Epithelial cell of esophagus (primary cell): ENCODE results near the gene CDK14.

Source experiments
- DNase-seq: peaks from one replicate; pipeline ENCODE4 v3.0.0; 2010; ENCODE audit warnings: low read depth
- H3K4me3 ChIP-seq: 2 replicates; pipeline ENCODE4 v1.5.1; 2011; ENCODE audit warnings: mild to moderate bottlenecking, low read length, control low read depth
- TF ChIP-seq, protein P1 (sequence below): IDR thresholded peaks from 2 replicates; pipeline ENCODE4 v1.5.1; 2011; ENCODE audit warnings: low read depth, mild to moderate bottlenecking, low read length, control low read depth, inconsistent platforms; ENCODE audit not compliant: insufficient read depth; ENCODE audit errors: missing control alignments

Gene CDK14

DNA sequence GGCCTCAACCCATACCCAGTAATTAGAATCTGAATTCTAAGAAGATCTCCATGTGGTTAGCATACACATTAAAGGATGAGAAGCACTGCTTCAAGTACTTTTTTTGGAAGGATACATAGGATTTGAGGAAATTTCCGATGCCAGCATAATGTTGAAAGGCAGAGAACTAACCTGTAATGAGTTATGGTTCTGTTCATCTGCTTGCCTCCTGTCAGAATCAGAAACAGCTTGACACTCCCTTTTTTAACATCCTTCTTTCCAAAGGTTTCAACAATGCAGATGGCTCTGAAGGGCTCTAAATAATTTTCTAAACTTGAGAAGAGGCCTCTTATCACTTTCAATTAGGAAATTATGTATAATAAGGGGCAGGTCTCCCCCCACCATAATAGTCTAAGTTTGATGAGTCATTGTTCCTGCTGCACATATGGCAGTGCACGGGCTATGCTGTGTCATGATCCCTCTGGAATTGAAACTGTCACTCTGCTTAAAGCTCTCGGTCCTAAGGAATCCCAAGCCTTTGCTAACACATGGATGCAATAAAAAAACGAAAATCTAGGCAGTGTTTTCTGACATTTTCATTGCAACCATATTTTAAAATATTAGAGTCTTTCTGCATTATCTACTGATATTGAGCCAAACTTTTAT lies 376.9 kb downstream of the CDK14 start:
- no peak for DNase-seq
- TF ChIP-seq, protein P1, sequence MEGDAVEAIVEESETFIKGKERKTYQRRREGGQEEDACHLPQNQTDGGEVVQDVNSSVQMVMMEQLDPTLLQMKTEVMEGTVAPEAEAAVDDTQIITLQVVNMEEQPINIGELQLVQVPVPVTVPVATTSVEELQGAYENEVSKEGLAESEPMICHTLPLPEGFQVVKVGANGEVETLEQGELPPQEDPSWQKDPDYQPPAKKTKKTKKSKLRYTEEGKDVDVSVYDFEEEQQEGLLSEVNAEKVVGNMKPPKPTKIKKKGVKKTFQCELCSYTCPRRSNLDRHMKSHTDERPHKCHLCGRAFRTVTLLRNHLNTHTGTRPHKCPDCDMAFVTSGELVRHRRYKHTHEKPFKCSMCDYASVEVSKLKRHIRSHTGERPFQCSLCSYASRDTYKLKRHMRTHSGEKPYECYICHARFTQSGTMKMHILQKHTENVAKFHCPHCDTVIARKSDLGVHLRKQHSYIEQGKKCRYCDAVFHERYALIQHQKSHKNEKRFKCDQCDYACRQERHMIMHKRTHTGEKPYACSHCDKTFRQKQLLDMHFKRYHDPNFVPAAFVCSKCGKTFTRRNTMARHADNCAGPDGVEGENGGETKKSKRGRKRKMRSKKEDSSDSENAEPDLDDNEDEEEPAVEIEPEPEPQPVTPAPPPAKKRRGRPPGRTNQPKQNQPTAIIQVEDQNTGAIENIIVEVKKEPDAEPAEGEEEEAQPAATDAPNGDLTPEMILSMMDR = no peak
- no peak overlapping the region for H3K4me3 ChIP-seq

DNA sequence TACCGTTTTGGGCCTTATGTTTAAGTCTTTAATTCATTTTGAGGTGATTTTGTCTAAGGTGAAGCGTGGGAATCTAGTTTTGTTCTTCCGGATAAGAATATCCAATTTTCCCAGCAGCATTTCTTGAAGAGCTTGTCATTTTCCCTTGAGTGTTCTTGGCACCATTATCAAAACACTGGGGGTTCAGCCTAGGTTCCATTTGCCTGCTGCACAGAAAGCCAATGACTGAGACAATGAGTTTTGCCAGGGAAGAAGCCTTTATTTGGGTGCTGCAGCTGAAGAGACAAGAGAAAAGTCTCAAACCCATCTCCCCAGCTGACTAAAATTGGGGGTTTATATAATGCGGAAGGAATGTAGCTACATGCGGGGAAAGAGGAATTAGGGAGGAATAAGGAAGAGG lies 380.9 kb downstream of the CDK14 start:
- H3K4me3 ChIP-seq = no peak overlapping the region
- no peak for DNase-seq
- TF ChIP-seq, protein P1 = no peak

DNA sequence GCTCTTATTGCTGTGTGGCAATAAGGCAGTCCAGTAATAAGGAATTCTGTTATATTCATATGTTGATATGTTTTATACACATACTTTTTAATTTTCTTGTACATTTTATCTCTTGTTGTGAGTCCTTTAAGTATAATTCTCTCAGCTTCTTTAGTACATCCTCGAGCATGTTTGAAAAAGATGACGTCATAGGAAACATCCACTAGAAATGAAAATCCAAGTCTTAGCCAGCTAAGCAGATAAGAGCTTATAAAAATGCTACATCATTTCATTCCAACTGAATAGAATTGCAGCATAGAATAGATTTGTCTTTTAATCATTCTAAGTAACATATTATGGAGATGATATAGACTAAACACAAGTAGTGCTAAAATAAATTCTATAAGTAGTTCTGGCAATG lies 384.4 kb downstream of the CDK14 start:
- no peak overlapping the region for H3K4me3 ChIP-seq
- DNase-seq = no peak
- TF ChIP-seq, protein P1 = no peak

DNA sequence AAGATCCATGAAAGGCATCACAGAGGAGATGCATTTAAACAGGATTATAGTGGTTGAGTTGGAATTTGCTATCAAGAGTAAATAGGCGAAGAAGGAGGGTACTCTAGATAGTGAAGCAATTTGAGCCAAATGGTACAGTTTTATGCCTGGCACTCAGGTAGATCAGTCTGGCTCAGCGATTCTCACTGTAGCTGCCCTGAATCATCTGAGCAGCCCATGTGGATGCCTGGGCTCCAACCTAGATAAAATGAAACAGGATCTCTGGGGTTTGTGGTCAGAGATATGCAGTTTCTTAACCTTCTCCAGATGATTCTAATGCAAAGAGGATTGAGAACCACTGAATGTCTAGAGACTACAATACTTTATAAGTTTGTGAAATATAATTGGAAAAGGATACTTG lies 386.1 kb downstream of the CDK14 start:
- TF ChIP-seq, protein P1 = no peak
- H3K4me3 ChIP-seq = no peak overlapping the region
- DNase-seq = no peak

DNA sequence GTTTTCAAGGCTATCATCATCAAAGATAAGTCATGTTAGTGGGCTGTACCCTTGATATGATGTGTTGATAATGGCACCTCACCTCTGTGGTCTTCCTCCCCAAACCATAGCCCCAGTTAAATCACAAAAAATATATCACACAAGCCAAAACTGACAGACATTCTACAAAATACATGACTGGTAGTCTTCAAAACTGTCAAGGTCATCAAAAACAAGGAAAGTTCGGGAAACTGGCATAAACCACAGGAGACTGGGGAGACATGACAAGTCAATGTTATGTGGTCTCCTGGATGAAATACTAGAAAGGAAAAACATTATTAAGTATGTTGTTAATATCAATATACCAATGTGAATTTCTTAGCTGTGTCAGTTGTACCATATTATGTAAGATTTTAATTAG lies 388.6 kb downstream of the CDK14 start:
- H3K4me3 ChIP-seq = no peak overlapping the region
- TF ChIP-seq, protein P1 = no peak
- no peak for DNase-seq

DNA sequence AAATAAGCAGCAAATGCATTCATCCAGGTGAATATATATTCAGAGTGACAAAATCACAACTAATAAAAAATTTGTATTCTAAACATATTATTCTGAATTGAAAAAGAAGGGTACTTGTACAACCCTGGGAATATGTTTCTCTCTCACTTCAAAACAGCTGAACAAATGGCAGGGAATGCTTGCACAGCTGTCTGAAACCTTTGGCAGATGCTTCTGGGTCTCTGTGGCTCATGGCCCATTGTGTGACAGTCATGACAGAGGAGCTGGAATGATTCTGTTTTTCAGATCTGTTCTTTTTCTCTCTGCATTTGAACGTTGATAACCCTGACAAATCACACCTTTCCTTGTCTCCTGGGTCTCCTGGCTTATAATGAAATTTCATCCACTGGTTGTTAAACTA lies 392.4 kb downstream of the CDK14 start:
- TF ChIP-seq, protein P1 = no peak
- H3K4me3 ChIP-seq = no peak overlapping the region
- no peak for DNase-seq

DNA sequence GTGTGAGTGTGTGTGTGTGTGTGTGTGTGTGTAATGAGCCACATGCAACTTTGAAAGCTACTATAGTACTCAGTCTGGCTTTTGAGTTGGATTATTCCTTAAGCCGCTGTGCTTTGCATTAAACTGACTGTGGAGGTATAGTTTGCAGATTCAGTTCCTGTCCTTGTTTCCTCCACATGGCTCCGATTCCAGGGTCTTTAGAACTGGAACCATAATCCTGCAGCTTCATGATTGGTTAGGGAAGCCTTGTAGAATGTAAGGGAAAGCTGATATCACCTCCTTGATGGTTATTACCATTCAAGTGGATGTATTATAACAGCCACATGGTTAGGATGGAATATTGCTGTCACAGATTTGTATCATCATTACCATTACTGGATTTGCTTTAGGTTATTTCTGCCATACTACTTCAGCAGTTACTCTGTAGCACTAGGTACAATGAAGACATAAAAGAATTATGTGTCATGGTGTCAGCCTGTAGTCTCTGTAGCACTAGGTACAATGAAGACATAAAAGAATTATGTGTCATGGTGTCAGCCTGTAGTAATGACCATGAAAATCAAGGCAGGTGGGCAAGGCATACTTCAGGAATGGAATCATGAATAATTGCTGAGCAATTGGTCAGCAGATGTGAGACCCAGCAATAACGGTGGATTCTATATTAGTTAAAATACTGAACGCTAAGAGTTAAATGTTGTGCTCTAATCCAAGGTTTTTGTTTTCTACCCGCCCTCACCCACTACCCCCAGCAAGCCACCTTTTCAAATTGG lies 393.1 kb downstream of the CDK14 start:
- TF ChIP-seq, protein P1 = no peak
- H3K4me3 ChIP-seq = no peak overlapping the region
- no peak for DNase-seq
